Endometrial microvascular endothelial cells (primary cell): ENCODE measurements around the gene PSMA7. TPM values are rescaled to one million over a fixed set of nuclear protein-coding genes. Genes with fewer than 3 reads are reported as not detected.

Source experiments
- in situ Hi-C: cut with HindIII; loops from 2 replicates; pipeline ENCODE4 v1.10.0; 2017; ENCODE audit warnings: low sequenced_read_pairs, low pct_unique_long_range_greater_than_20kb; ENCODE audit errors: inconsistent ontology term
- total RNA-seq: library from RNA; depleted of rRNA; stranded (reverse); fragments of >200 nt; gene quantifications from one replicate; pipeline ENCODE4 v1.2.3, GENCODE V29; 2015; ENCODE audit errors: inconsistent ontology term

The PSMA7 gene
- total RNA-seq, 1 donor from 2014 or later: 414 TPM

- in situ Hi-C loops: no loop called here
Measured at GRCh38 chr20:62174021-62174804, 31.0 kb upstream of the PSMA7 start.

- in situ Hi-C loops: no loop called here
Measured at GRCh38 chr20:62172666-62173065, 29.5 kb upstream of the PSMA7 start.

GRCh38 chr20:62171245-62171644, 28.1 kb upstream of the PSMA7 start:
- in situ Hi-C loops: no loop called here

- in situ Hi-C loops: no loop called here
Measured at GRCh38 chr20:62170536-62170935, 27.3 kb upstream of the PSMA7 start.

GRCh38 chr20:62168890-62169435, 25.8 kb upstream of the PSMA7 start:
- in situ Hi-C loops: no loop called here

GRCh38 chr20:62168061-62168460, 24.9 kb upstream of the PSMA7 start:
- in situ Hi-C loops: no loop called here

GRCh38 chr20:62167474-62167873, 24.3 kb upstream of the PSMA7 start:
- in situ Hi-C loops: no loop called here

GRCh38 chr20:62165762-62166399, 22.7 kb upstream of the PSMA7 start:
- in situ Hi-C loops: no loop called here

GRCh38 chr20:62164879-62165761, 21.9 kb upstream of the PSMA7 start:
- in situ Hi-C loops: no loop called here

- in situ Hi-C loops: no loop called here
Measured at GRCh38 chr20:62163986-62164762, 21.0 kb upstream of the PSMA7 start.

GRCh38 chr20:62163485-62163865, 20.3 kb upstream of the PSMA7 start:
- in situ Hi-C loops: no loop called here

- in situ Hi-C loops: no loop called here
Measured at GRCh38 chr20:62162765-62163484, 19.7 kb upstream of the PSMA7 start.

GRCh38 chr20:62161347-62161746, 18.2 kb upstream of the PSMA7 start:
- in situ Hi-C loops: no loop called here

- in situ Hi-C loops: no loop called here
Measured at GRCh38 chr20:62160876-62161275, 17.7 kb upstream of the PSMA7 start.

GRCh38 chr20:62160253-62160652, 17.1 kb upstream of the PSMA7 start:
- in situ Hi-C loops: no loop called here

GRCh38 chr20:62159839-62160238, 16.6 kb upstream of the PSMA7 start:
- in situ Hi-C loops: no loop called here

- in situ Hi-C loops: no loop called here
Measured at GRCh38 chr20:62159052-62159451, 15.9 kb upstream of the PSMA7 start.

GRCh38 chr20:62158541-62158940, 15.3 kb upstream of the PSMA7 start:
- in situ Hi-C loops: no loop called here
